GM23248 (cell line): ENCODE results near the gene P3H4.

Experiments
- EZH2 ChIP-seq: fragments of 200-600 bp; sonication (generic); IDR thresholded peaks from 2 replicates; pipeline ENCODE4 v1.6.1; 2018; ENCODE audit warnings: antibody characterized with exemption, mild to moderate bottlenecking; ENCODE audit not compliant: insufficient read depth, poor library complexity, severe bottlenecking
- EZH2phosphoT487 ChIP-seq: fragments of 200-600 bp; sonication (generic); IDR thresholded peaks from 2 replicates; pipeline ENCODE4 v1.6.1; 2018; ENCODE audit warnings: antibody characterized with exemption, moderate library complexity, mild to moderate bottlenecking, low read depth; ENCODE audit not compliant: insufficient read depth

- no peak for TF ChIP-seq EZH2
- no peak for TF ChIP-seq EZH2phosphoT487
These were observed 13.6 kb upstream of the P3H4 start for GRCh38 chr17:41825175-41825845.
